Endothelial cell of umbilical vein (primary cell): ENCODE data around the gene WIPF3. TPM values are rescaled to one million over a fixed set of nuclear protein-coding genes. Genes with fewer than 3 reads are reported as not detected.

Experiments used
- BruUV-seq: library from RNA; stranded (reverse); fragments of 400-500 nt; replicated peaks from 2 replicates; lab custom pipeline; 2021; lab: Mats Ljungman, UMichigan
- CTCF ChIA-PET: fragments of 300-600, 350-600 bp; sonication (Branson Sonifier 250); formaldehyde crosslinking; loops from one replicate; lab custom pipeline; 2021; ENCODE audit warnings: antibody characterized with exemption, inconsistent platforms; lab: Charles Lee
- POLR2A ChIA-PET: fragments of 300-600, 350-600 bp; sonication (Branson Sonifier 250); formaldehyde crosslinking; loops from one replicate; lab custom pipeline; 2021; ENCODE audit warnings: antibody characterized with exemption, inconsistent platforms; lab: Charles Lee
- DNase-seq: peaks from one replicate; pipeline ENCODE4 v3.0.0-alpha.2; 2011; ENCODE audit warnings: low read depth, low spot score
- FAIRE-seq: peaks from 2 replicates; lab custom pipeline; 2011; peaks lifted over from hg19 to GRCh38; lab: Jason Lieb, UNC
- H2AFZ ChIP-seq: 2 replicates; pipeline ENCODE4 v1.6.0; 2012; ENCODE audit warnings: low read depth, low read length, control low read depth, inconsistent platforms
- H3K27ac ChIP-seq: 2 replicates; pipeline ENCODE4 v1.5.1; 2011; ENCODE audit warnings: low read depth, mild to moderate bottlenecking, control low read depth, low read length, moderate library complexity; ENCODE audit not compliant: insufficient read depth
- H3K27me3 ChIP-seq, 2 experiments: 2 replicates each; pipeline versions ENCODE4 v1.6.0 to v1.6.1; 2011; ENCODE audit warnings: low read length in 2 of 2, mixed read lengths in 1 of 2; ENCODE audit not compliant: control insufficient read depth in 2 of 2, insufficient read depth in 2 of 2
- H3K36me3 ChIP-seq, 2 experiments: 2 replicates in 1 of 2; 3 replicates in 1 of 2; pipeline ENCODE4 v1.5.1; 2011; ENCODE audit warnings: low read length in 2 of 2, mild to moderate bottlenecking in 1 of 2, moderate library complexity in 1 of 2; ENCODE audit not compliant: control insufficient read depth in 2 of 2, insufficient read depth in 2 of 2; ENCODE audit errors: extremely low read depth in 1 of 2
- H3K4me1 ChIP-seq: 3 replicates; pipeline ENCODE4 v1.5.1; 2011; ENCODE audit warnings: mild to moderate bottlenecking, low read length; ENCODE audit not compliant: control insufficient read depth, insufficient read depth; ENCODE audit errors: extremely low read depth
- H3K4me2 ChIP-seq: 2 replicates; pipeline ENCODE4 v1.6.1; 2011; ENCODE audit warnings: low read length, control low read depth, mixed read lengths; ENCODE audit not compliant: insufficient read depth
- H3K4me3 ChIP-seq, 3 experiments: fragments of 200-600 bp in 1 of 3; sonication (generic), shearing (Covaris generic) in 1 of 3; replicated peaks in 1 of 3; 2 replicates each; pipeline ENCODE4 v1.5.1; 2011 to 2016; ENCODE audit warnings: control low read depth in 3 of 3, low read length in 3 of 3, mild to moderate bottlenecking in 2 of 3, inconsistent platforms in 1 of 3, low read depth in 1 of 3, moderate library complexity in 1 of 3; ENCODE audit not compliant: insufficient read depth in 1 of 3
- H3K79me2 ChIP-seq: 2 replicates; pipeline ENCODE4 v1.6.0; 2012; ENCODE audit warnings: low read length, inconsistent platforms; ENCODE audit not compliant: control insufficient read depth, insufficient read depth
- H3K9ac ChIP-seq: replicated peaks from 2 replicates; pipeline ENCODE3; 2011; ENCODE audit warnings: low read length, control low read depth; ENCODE audit not compliant: insufficient read depth; ENCODE audit errors: extremely low read depth
- H3K9me1 ChIP-seq: replicated peaks from 3 replicates; pipeline ENCODE4 v1.6.0; 2011; ENCODE audit warnings: mild to moderate bottlenecking, low read length; ENCODE audit not compliant: control insufficient read depth, insufficient read depth; ENCODE audit errors: extremely low read depth
- H3K9me3 ChIP-seq: replicated peaks from 2 replicates; pipeline ENCODE4 v1.5.1; 2012; ENCODE audit warnings: low read length, inconsistent platforms; ENCODE audit not compliant: control insufficient read depth, insufficient read depth
- H4K20me1 ChIP-seq: replicated peaks from 2 replicates; pipeline ENCODE3; 2011; ENCODE audit warnings: mild to moderate bottlenecking, low read length; ENCODE audit not compliant: control insufficient read depth, insufficient read depth; ENCODE audit errors: extremely low read depth
- CTCF ChIP-seq, 2 donors: IDR thresholded peaks; 1 replicate in 1 of 2; 2 replicates in 1 of 2; pipeline ENCODE4 v1.5.1; 2011; ENCODE audit warnings: low read length in 2 of 2, mild to moderate bottlenecking in 2 of 2, moderate library complexity in 2 of 2, control low read depth in 1 of 2, inconsistent platforms in 1 of 2, low read depth in 1 of 2; ENCODE audit not compliant: insufficient read depth in 1 of 2; ENCODE audit errors: extremely low read depth in 1 of 2
- EZH2 ChIP-seq: IDR thresholded peaks from 2 replicates; pipeline ENCODE4 v1.6.1; 2012; ENCODE audit warnings: borderline replicate concordance, low read depth, mild to moderate bottlenecking, moderate library complexity, low read length, inconsistent platforms; ENCODE audit not compliant: severe bottlenecking
- FOS ChIP-seq: IDR thresholded peaks from 2 replicates; pipeline ENCODE4 v1.6.1; 2011; ENCODE audit warnings: mild to moderate bottlenecking, low read length, moderate library complexity, borderline replicate concordance; ENCODE audit not compliant: insufficient read depth
- GATA2 ChIP-seq: IDR thresholded peaks from 2 replicates; pipeline ENCODE4 v1.7.0; 2011; ENCODE audit warnings: low read depth, mild to moderate bottlenecking, moderate library complexity, mixed read lengths, low read length; ENCODE audit not compliant: insufficient read length, insufficient read depth
- JUN ChIP-seq: IDR thresholded peaks from 2 replicates; pipeline ENCODE4 v1.6.1; 2011; ENCODE audit warnings: borderline replicate concordance, low read depth; ENCODE audit not compliant: insufficient read length, insufficient read depth
- MAX ChIP-seq: IDR thresholded peaks from 2 replicates; pipeline ENCODE4 v1.6.1; 2011; ENCODE audit not compliant: insufficient read depth, insufficient read length
- MYC ChIP-seq: IDR thresholded peaks from one replicate; pipeline ENCODE4 v1.6.1; 2011; ENCODE audit warnings: mild to moderate bottlenecking, low read depth, low read length
- POLR2A ChIP-seq: IDR thresholded peaks from 2 replicates; pipeline ENCODE4 v1.6.1; 2012; ENCODE audit warnings: low read depth, mild to moderate bottlenecking, control low read depth, low read length
- POLR2AphosphoS5 ChIP-seq: IDR thresholded peaks from 2 replicates; pipeline ENCODE4 v1.6.1; 2012; ENCODE audit warnings: low read depth, mild to moderate bottlenecking, control low read depth, low read length, moderate library complexity; ENCODE audit not compliant: insufficient read depth
- dilution Hi-C: fragments of 300-500 bp; cut with MboI; formaldehyde crosslinking; loops from one replicate; pipeline ENCODE4 v1.15.0; 2019; ENCODE audit warnings: low sequenced_read_pairs; ENCODE audit not compliant: extremely low pct_ligation_motif_present
- intact Hi-C: fragments of 100-400 bp; cut with micrococcal nuclease; formaldehyde crosslinking; loops from one replicate; pipeline ENCODE4 v1.10.0; 2022
- polyA plus RNA-seq, 4 experiments: library from polyadenylated mRNA; depleted of rRNA in 3 of 4; stranded (reverse) in 3 of 4; unstranded in 1 of 4; fragments of >200 nt; gene quantifications; 2 replicates each; pipeline versions ENCODE4 v1.2.1 to v1.2.3, GENCODE V29; 2011 to 2012; ENCODE audit warnings: missing spikeins in 1 of 4
- total RNA-seq: library from RNA; stranded (reverse); gene quantifications from 2 replicates; pipeline ENCODE4 v1.2.3, GENCODE V29; 2021

The WIPF3 gene
- total and polyA plus RNA-seq, 2 donors (not counting 3 experiments of a cell fraction or from before 2014, with no cell fraction given), result 0.01 to 0.35 TPM

- BruUV-seq, result no TSS peak
- CTCF ChIA-PET, result no interaction called here
- FAIRE-seq, result no peak
Measured at GRCh38 chr7:29815181-29816105, 9.1 kb downstream of the WIPF3 start.

GRCh38 chr7:29818308-29818707, 12.0 kb downstream of the WIPF3 start:
- DNase-seq (no peak), FAIRE-seq (no peak)
- no TSS peak for BruUV-seq
- H3K36me3 ChIP-seq, result no peaks in the 10 kb centered on the region
- no peaks in the 10 kb centered on the region for H3K4me1 ChIP-seq
- no peak overlapping the region for H3K4me2 ChIP-seq
- ChIA-PET POLR2A (no interaction called here), CTCF (no interaction called here)
- H3K27ac ChIP-seq, result no peak overlapping the region
- dilution Hi-C loops, result no loop called here
- no peak overlapping the region for H3K9ac ChIP-seq
- no peaks in the 10 kb centered on the region for H3K79me2 ChIP-seq
- H3K4me3 ChIP-seq, result no peak overlapping the region
- H4K20me1 ChIP-seq, result no peaks in the 10 kb centered on the region
- intact Hi-C loops, result no loop called here
- H3K27me3 ChIP-seq, result peaks cover 4 to 16% of the 10 kb centered on the region in 2 experiments
- TF ChIP-seq POLR2AphosphoS5, result no peak
- no peak for TF ChIP-seq GATA2
- TF ChIP-seq FOS, result no peak
- TF ChIP-seq MYC, result no peak
- no peak for TF ChIP-seq JUN
- no peak for TF ChIP-seq CTCF (IDR thresholded peaks at IDR 0.05; ENCODE audit: extremely low read depth in 1 of 2, insufficient read depth in 1 of 2, low read depth in 1 of 2, low read length in 2 of 2)
- no peak for TF ChIP-seq MAX
- TF ChIP-seq EZH2, result no peak
- TF ChIP-seq POLR2A, result no peak
- no peak overlapping the region for H2AFZ ChIP-seq
- H3K9me1 ChIP-seq, result no peaks in the 10 kb centered on the region
- H3K9me3 ChIP-seq, result no peaks in the 10 kb centered on the region

More at GRCh38 chr7:29815181-29816105, 9.1 kb downstream of the WIPF3 start:
- no peak overlapping the region for H3K9ac ChIP-seq
- H3K9me3 ChIP-seq, result no peaks in the 10 kb centered on the region
- no peak overlapping the region for H3K4me2 ChIP-seq
- H3K79me2 ChIP-seq, result no peaks in the 10 kb centered on the region
- intact Hi-C loops, result no loop called here
- H4K20me1 ChIP-seq, result no peaks in the 10 kb centered on the region
- H3K27me3 ChIP-seq, result peaks cover 12 to 20% of the 10 kb centered on the region in 2 experiments
- dilution Hi-C loops, result no loop called here
- POLR2A ChIA-PET, result no interaction called here
- no peak overlapping the region for H3K27ac ChIP-seq
- H3K36me3 ChIP-seq, result no peaks in the 10 kb centered on the region
- TF ChIP-seq MYC (no peak), FOS (no peak), EZH2 (no peak)
- no peak for DNase-seq
- no peaks in the 10 kb centered on the region for H3K9me1 ChIP-seq
- H2AFZ ChIP-seq, result no peak overlapping the region
- no peaks in the 10 kb centered on the region for H3K4me1 ChIP-seq
- no peak overlapping the region for H3K4me3 ChIP-seq
